ENCODE measurements around the gene SULF2.
"Not testable (repeated sequence)": the region's sequence is repeated elsewhere in the genome, so short reads cannot be mapped to it uniquely, and the experiment has no call there.

SULF2 gene
- total RNA-seq: 0.62 to 0.81 reads per million in 2 donors

DNA sequence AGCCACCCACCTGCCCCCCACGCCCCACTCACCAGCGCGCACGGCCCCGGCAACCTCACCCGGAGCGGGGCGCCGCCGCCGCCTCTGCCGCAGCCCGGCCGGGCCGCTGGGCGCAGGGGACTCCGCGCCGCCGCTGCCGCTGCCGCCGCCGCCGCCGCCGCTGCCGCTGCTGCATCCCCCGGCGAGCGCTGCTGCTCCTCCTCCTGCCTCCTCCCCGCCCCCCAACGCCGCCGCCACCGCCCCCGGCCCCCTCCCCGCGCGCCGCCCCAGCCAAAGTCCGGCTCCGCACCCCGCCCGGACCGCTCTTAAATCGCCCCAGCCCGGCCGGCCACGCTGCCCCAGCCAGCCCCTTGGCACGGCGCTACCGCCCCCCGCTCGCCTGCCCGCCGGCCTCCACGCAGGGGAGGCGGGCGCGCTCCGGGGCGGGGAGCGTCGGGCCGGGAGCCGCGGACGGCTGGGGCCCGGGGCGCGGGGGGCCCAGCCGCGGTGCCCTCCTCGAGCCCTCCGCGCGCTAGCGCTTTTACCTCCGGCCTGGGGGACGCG lies at the start of gene SULF2:
TSS of gene SULF2 (minus strand) at position 171 of the 543 bp plus-strand sequence. CDS start 28,118 bp downstream, outside the sequence.
- no peak for DNase-seq

DNA sequence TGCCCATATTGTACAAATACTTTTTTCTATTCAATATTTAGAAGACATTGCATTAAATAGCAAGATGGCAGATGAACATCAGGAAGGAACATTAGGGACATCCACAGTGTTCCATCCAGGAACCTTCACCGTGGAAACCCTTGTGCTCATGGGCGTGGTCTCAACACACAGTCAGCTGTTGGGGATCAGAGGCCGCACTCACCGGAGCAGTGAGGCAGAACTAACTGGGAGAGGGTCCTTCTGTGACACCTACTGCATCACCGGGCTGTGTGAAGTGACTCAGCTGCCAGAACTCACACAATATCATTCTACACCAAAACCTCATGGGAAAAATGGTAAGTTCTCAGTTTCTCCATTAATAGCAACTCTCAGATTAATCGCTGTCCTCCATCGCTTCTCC lies 46.4 kb upstream of the SULF2 start:
- DNase-seq: not testable (repeated sequence)

DNA sequence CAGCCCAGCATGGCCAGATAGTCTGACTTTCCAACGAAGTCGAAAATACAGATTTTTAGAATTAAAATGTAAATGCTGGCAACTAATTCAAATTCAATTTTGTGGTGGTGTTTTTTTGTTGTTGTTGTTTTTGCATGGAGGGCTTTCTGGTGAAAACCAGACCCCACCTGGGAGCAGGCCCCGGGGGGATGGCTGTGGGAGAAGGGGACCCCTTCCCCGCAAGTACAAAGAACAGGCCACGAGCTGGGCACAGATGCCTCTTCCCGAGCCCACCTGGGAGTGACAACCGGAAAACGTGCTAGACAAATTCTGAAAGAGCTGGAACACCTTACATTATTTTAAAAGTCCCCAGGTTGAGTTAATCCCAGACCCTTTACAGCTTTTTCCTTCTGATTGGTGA lies 41.4 kb upstream of the SULF2 start:
- not testable (repeated sequence) for DNase-seq

DNA sequence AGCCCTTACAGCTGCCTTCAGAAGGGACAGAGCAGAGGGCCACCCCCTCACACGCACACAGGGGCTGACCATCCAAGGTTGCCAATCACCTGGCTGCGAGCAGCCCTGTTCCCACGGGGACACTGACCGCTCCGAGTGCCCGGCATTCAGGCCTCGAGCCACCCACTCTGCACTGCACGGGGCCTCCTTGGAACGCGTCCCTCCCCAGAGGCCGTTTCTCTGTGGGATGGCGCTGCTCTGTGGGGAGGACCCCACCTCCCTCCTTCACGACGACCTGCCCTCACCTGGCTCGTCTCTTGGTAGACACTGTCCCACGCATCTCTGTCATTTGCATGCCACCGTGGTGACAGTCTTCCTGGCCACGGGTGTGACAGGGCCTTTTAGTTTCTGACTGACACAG lies 40.7 kb upstream of the SULF2 start:
- not testable (repeated sequence) for DNase-seq

DNA sequence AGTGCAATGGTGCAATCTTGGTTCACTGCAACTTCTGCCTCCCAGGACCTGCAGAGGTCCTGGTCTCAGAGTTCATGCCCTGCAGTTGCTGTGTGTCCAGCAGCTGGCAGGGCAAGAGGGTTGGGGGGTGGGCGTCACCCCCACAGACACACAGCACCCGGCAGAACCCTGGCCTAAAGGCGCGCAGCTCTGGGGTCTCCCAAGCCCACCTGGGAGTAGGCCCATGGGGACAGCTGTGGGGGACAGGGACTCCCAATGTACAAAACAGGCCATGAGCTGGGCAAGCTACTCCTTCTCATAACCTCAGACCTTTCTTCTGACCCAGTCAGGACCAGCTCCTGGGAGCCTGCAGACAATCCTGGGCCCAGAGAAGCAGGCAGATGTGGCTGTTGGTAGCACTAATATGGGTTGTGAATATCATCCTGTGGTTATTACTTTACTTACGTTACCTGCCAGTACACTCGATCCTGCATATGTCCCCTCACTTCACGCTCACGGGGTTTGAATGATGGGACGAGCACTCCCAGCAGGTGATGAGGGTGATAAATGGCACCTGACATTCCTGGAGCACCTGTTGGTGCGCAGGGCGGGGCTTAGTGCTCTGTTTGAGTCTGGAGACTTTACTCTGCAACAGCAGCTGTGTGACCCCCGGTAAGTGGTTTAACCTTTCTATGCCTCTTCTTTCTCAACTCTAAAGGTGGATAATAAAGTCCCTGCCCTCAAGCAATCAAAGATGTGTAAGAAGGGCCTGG lies 39.9 kb upstream of the SULF2 start:
- DNase-seq: no peak

DNA sequence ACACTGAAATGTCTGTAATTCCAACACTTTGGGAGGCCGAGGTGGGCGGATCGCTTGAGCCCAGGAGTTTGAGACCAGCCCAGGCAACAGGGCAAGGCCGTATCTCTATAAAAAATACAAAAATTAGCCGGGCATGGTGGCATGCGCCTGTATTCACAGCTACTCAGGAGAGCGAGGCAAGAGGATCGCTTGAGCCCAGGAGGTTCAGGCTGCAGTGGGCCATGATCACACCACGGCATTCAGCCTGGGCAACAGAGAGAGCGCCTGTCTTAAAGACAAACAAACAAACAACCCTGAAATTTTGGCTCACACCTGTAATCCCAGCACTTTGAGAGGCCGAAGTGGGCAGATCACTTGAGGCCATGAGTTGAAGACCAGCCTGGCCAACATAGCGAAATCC lies 38.7 kb upstream of the SULF2 start:
- DNase-seq: not testable (repeated sequence)

DNA sequence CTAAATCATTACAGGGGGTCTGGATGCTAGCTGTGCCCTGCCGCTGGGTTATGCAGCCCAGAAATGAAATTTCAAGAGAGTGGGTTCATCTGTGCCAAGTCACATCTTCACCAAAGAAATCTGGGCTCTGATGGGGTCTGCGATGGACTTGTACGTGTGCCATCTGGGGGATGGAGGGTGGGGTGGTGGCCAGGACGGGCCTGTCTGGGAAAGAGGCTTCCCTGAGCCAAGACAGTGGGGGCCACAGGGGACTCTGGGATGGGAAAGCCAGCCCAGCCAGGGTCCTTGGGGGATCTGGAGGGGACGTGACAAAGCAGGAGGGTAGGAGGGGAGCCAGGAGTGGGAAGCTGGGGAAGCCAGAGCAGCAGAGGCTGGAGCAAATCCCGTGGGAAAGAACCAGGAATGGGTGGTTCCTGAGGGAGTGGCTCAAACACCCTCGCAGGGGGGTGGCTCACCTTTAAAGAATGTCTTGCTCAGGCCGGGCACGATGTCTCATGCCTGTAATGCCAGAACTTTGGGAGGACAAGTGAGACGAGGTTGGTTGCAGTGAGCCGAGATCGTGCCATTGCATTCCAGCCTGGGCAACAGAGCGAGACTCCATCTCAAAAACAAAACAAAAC lies 36.3 kb upstream of the SULF2 start:
- DNase-seq: no peak

DNA sequence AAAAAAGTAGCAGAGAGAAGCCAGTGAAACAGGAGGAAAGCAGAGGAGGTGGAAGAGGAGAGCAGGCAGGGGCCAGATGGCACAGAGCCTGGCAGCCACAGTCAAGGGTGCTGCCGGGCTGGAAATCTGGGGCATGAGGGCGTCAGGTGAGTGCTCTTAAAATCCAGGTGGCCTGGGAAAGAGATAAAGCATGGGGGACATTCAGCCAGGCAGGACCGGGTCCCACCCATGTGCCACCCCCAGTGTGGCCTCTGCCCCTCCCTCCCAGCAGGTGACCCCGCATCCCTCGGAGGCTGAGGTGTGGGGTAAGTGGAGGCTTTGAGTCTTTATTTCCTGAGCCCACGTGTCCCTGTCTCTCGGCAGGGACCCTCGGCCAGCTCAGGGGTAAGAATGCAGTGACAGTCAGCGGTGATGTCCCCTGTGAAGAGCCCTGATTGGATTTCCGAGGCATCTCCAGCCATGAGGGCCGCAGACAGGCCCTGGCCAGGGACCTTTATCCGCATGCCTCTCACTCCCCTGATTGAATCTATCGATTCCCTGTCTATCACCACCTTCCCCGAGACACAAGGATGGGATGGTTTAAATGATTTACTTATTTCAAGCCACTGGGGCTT lies 33.8 kb upstream of the SULF2 start:
- DNase-seq: no peak

DNA sequence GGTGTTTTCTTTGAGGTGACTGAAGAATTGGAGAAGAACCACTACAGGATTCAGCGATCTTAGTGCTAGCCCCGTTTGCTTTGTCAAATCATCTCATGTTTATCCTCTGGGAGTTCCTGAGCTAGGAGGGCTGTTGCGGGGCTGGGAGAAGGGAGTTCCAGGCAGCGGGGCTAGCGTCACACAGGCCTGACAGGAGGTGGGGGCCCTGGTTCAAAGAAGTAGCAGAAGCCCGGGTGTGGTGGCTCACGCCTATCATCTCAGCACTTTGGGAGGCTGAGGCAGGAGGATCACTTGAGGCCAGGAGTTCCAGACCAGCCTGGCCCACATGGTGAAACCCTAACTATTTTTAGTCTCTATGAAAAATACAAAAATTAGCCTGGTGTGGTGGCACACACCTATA lies 33.2 kb upstream of the SULF2 start:
- no peak for DNase-seq

DNA sequence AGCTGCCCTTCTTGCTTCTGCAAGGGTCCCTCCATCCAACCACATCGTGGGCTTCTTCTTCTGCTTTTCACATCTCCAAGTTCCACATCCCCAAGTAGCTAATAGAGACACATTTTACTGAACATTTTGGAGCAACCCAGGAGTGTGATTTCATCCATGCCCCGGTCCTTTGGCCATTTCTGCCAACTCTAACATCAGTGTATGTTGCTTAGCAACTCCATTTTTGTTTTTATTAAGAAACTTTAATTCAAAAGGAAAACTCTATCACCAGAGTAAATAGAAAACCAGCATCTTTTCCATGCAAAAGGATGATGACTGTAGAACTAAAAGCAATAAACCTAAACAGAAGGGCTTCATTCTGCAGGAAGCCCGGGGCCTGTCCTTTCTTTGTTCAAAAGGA lies 32.7 kb upstream of the SULF2 start:
- DNase-seq: no peak

DNA sequence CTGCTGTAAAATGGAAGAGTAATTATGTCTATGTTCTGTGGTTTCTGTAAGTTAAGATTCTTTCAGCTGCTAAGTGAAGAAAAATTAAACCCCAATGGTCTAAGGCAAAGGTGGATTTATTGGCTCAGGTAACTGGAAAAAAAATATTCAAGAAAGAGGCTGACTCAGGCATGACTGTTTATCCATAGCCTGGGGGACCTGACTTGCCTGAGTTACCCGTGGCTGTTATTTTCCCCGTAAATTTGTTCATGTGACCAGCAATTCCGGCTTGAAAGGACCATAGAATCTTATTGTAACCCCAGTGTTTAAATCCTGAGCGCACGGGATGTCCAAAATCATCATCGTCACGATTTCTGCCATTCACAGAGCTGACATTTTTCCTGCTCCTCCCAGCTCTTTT lies 32.3 kb upstream of the SULF2 start:
- DNase-seq: no peak

DNA sequence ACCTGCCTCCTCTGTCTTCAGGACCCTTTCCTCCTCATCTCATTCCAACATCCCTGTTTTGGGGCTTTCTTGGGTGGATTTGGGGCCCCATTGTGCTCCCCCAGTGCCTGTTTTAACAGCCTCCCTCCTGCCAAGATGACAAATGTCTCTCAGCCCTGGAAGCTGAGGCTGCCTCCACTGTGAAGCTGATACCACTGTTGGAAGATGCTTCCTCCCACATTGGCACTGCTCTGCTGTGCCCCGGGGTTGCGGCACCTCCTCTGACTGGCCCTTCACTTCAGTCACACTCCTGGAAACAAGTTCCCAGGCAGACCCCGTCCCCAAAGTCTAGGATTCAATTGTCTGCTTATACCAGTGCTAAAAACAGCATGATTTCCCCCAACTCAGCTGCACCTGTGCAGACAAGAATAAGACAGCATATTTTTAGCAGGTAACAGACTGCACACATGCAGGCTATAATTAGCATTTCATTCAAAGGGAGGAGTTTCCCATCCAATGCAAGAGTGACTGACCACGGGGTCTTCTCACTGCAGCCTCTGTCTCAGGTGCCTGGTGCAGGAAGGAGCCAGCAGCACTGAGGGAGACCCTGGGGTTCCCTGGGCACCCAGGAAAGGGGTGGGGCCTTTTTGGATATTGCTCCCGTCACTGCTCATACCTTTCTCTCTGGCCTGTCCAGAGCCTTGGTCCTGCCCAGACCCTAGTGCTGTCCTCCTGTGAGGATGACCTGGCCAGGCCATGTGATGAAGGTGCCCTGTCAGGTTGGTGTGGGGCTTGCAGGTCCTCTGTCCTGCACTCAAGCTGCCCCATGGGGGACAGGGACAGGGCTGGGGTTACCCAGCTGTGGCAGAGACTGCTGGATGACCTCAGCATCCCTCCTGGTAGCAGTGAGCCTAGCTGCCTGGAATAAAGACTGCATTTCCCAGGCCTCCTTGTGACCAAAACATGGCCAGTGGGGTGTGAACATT lies 31.5 kb upstream of the SULF2 start:
- no peak for DNase-seq

DNA sequence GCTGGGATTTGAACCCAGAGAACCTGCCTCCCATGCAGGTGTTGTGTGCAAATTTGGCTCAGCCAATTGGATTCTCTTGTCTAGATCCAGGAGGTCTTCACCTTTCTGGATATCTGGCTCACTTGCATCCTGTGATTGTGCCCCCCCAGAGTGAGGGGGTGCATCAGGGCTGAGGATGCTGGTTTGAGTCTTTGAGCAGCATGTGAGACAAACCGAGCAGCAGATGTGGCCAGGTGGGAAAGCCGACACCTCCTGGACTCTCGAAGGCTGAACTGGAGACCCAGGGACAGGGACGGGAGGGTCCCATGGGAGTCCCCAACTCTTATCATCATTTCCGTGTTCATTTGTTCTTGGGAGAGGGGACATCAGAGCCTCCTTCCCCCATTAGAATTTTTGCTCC lies 30.6 kb upstream of the SULF2 start:
- no peak for DNase-seq

DNA sequence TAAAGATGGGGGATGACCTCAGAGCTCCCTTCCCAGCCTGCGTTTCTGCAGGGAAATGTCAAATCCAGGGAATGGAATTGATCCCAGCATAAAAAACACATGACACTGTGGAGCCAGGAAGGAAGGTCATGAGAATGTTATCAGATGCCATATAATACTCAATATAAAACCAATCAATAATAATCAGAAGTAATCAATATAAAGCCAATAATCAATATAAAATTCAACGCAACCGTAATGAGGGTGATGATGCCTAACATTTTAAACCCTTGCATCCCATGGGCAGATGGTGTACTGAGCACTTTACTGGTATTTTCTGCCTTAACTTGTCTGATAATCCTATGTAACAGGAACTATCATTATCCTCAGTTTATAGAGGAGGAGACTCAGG lies 30.1 kb upstream of the SULF2 start:
- DNase-seq: no peak

DNA sequence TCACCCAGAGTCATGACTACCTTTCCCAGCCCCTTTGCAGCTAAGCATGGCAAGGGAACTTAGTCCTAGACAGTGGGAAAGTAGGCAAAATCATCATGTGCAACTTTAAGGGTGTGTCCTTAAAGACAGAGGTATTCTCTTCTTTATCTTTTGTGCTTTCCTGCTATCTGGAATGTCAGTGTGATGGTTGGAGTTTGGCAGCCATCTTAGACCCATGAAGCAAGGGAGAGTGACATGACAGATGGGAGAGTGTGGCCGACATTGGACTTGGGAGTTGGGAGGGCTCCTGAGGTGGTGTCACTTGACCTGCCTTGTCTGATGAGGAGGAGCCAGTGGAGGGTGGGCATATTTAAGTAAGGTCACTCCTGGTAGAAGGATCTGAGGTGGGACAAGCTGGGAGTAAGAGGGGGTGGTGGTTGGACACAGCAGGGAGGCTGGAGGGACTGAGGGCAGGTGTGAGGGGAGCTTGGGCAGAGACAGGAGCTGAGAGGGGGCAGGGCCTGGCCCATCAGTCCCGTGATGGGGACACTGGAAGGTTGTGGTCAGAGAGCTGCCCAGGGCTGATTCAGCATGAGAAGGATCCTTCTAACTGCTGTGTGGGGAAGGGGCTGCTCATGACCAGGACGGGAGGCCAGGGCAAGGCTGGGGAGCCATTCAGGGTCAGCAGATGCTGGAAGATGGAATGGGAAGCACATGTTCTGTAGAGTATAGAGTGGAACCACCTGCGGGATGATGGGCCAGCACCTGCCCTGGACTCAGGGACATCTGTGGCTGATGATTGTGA lies 29.5 kb upstream of the SULF2 start:
- DNase-seq: no peak

DNA sequence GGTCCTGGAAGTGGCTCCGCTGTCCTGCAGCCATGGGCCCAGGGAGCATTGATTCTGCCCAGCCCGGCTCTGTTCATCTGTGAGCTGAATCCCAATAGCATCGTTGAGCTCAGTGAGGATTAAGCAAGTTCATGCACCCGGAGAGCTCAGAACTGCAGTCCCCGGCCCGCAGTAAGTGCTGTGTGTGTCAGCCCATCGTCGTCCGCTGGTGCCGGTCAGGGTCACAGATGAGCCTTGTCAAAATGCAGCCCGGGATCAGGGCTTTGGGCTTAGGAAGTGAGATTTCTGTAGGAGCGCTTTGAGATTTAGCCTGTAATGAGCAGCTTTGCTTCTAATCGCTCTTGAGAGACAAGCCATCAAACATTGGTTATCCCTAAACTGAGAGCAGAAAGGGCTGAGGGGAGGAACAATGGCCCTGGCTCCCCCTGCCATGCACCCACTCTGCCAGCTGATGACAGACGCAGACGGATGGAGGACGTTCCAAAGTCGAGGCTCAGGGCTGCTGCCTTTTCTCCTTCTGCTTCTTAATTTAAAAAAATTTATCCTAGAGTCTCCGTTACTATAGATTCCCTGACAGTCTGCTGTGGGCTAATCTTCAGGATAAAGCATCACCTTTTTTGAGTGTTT lies 25.6 kb upstream of the SULF2 start:
- DNase-seq: no peak

DNA sequence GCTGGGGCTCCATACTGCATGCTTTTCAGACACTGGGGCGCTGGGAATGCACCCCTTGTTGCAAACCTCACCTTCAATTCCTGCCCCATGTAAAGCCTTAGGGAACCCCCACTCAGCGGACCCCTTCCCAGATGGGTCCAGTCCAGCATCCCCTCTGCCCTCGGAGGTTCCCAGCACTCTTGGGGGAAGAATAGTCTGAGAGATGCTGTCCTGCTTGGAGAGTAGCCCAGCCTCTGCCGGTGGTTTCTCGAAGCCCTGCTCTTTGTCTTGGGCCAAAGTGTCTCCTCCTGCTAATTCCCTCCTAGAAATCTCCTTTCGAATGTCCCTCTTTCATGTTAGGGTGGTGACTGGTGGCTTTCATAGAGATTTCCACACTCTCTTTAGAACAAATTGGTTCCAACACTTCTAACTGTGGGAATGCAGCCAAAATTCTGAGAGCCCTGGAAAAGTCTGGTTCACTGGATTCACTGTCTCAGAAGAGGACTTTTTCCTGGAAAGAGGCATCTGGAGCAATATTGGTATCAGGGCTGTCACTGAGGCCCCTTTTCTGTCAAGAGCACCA lies 24.9 kb upstream of the SULF2 start:
- no peak for DNase-seq

DNA sequence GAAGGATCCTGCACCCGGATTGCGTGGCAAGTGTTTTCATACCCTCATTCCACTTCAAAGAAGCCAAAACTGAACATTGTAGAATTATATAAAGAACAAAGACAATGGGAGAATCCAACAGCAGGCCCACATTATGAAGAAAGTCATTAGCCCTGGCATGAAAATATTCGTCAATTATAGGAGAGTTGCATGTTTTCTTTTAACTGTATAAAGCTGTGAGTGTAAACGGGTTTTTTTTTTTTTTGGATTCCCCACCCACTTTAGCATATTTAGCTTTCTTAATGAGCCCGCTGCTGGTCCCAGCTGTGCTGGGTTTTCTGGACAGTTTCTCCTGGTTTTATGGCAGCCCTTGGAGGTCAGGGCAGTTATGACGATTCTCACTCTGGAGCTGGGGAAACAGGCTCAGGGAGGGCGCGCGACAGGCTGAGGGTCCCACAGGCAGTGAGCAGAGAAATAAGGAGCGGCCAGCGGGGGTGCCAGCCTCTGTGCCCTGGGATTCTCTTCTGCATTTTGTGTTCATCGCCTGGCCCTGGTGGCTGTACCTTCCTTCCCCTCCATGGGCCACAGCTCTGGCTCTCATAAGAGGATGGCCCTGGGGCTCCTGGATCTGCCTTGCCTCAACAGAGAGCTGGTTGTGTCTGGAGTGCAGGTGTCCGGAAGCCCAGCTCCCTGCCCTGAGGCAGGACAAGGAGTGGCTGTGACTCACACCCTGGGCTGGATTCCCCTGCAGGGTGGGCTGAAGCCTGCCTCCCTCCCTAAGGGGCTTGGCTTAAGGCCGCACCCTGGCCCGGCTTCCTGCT lies 24.1 kb upstream of the SULF2 start:
- no peak for DNase-seq

DNA sequence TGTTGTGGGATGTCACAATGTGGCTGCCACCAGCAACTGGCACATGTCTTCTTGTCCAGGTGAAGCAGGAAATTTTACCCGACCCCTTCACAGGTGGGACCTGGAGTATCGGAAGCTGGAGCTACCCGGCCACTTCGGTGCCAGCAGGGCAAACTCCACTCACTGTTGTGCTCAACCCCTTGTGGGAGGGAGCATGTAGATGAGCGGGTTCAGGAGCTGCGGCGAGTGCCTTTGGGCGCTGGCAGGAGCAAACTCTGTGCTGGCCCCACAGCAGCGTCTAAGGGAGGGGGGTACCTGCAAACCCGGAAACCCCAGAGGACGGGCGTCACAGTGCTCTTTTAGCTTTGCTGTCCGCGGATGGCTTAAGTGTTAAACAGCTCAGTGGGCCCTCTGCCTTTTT lies 20.7 kb upstream of the SULF2 start:
- DNase-seq: no peak

DNA sequence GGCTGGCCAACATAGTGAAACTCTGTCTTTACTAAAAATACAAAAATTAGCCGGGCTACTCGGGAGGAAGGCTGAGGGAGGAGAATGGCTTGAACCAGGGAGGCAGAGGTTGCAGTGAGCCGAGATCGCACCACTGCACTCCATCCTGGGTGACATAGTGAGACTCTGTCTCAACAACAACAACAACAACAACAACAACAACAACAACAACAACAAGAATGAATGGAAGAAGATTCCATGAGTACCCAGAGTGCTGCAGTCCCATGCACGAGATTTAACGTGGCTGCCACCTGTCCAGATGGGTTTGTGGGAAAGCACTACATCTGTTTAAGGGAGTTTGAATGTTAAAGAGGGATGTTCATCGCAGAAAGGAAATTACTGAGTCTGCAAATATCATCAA lies 19.7 kb upstream of the SULF2 start:
- DNase-seq: not testable (repeated sequence)

Data from T-helper 2 cell (primary cell).